Fibroblast of skin of abdomen (primary cell): ENCODE data around the gene GSK3B.
A peak's percentile ranks its signal among the peaks of the same experiment; 100 is the strongest.
"Not testable (repeated sequence)": the region's sequence is repeated elsewhere in the genome, so short reads cannot be mapped to it uniquely, and the experiment has no call there.

Experiments used
- DNase-seq: peaks from one replicate; pipeline ENCODE4 v3.0.0-alpha.2; 2013

The GSK3B gene

GRCh38 chr3:120052677-120053076 is 41.6 kb downstream of the GSK3B start:
- peak; percentile 12 for DNase-seq

- DNase-seq, result no peak
These were observed 42.0 kb downstream of the GSK3B start for GRCh38 chr3:120052225-120052624.

- not testable (repeated sequence) for DNase-seq
These were observed 42.7 kb downstream of the GSK3B start for GRCh38 chr3:120051570-120051969.

GRCh38 chr3:120049881-120050539 is 44.2 kb downstream of the GSK3B start:
- no peak for DNase-seq

- no peak for DNase-seq
These were observed 45.2 kb downstream of the GSK3B start for GRCh38 chr3:120049072-120049471.

GRCh38 chr3:120048355-120049041 is 45.7 kb downstream of the GSK3B start:
- no peak for DNase-seq

- no peak for DNase-seq
These were observed 46.6 kb downstream of the GSK3B start for GRCh38 chr3:120047686-120048085.

GRCh38 chr3:120040813-120041377 is 53.4 kb downstream of the GSK3B start:
- no peak for DNase-seq

GRCh38 chr3:120039642-120040610 is 54.3 kb downstream of the GSK3B start:
- DNase-seq, result no peak

GRCh38 chr3:120033596-120033995 is 60.7 kb downstream of the GSK3B start:
- no peak for DNase-seq

- DNase-seq, result no peak
These were observed 62.7 kb downstream of the GSK3B start for GRCh38 chr3:120031561-120031960.

- DNase-seq, result no peak
These were observed 64.5 kb downstream of the GSK3B start for GRCh38 chr3:120029749-120030148.

GRCh38 chr3:120028271-120029047 is 65.8 kb downstream of the GSK3B start:
- no peak for DNase-seq

GRCh38 chr3:120027226-120027625 is 67.0 kb downstream of the GSK3B start:
- no peak for DNase-seq

GRCh38 chr3:120025520-120025919 is 68.7 kb downstream of the GSK3B start:
- no peak for DNase-seq

- DNase-seq, result no peak
These were observed 70.1 kb downstream of the GSK3B start for GRCh38 chr3:120024103-120024502.

GRCh38 chr3:120022729-120023128 is 71.5 kb downstream of the GSK3B start:
- no peak for DNase-seq

- peak; percentile 40 for DNase-seq
These were observed 72.7 kb downstream of the GSK3B start for GRCh38 chr3:120021523-120021922.

- no peak for DNase-seq
These were observed 75.9 kb downstream of the GSK3B start for GRCh38 chr3:120018299-120018698.

- DNase-seq, result no peak
These were observed 76.6 kb downstream of the GSK3B start for GRCh38 chr3:120017692-120018091.

- DNase-seq, result no peak
These were observed 80.8 kb downstream of the GSK3B start for GRCh38 chr3:120013481-120013880.

- DNase-seq, result not testable (repeated sequence)
These were observed 88.5 kb downstream of the GSK3B start for GRCh38 chr3:120005741-120006140.
